ENCODE data around the gene MBOAT7. TPM values are rescaled to one million over a fixed set of nuclear protein-coding genes. Genes with fewer than 3 reads are reported as not detected.
"Not testable (repeated sequence)": the region's sequence is repeated elsewhere in the genome, so short reads cannot be mapped to it uniquely, and the experiment has no call there.

Gene MBOAT7
- total RNA-seq, 1 experiment from 2014 or later = 109 TPM

- no peak for TF ChIP-seq ZMAT4 (CRISPR knock-in tag; IDR thresholded peaks at IDR 0.05)
- TF ChIP-seq NFYB (CRISPR knock-in tag; conservative IDR thresholded peaks at IDR 0.05; ENCODE audit: low read depth) = no peak
- TF ChIP-seq CBFB (CRISPR knock-in tag; IDR thresholded peaks at IDR 0.05; ENCODE audit: low read depth) = no peak
- TF ChIP-seq OVOL2 (CRISPR knock-in tag; IDR thresholded peaks at IDR 0.05; ENCODE audit: borderline replicate concordance) = no peak
Measured at GRCh38 chr19:54230031-54230430, 40.7 kb upstream of the MBOAT7 start (continued).

- ChIA-PET CTCF (interaction anchor here (0.6 kb wide), 1 partner anchor 159 kb away, joined by 3 read pairs; no protein-coding TSS in a partner anchor), POLR2A (no interaction called here)
- no peak for TF ChIP-seq SP1 (CRISPR knock-in tag; conservative IDR thresholded peaks at IDR 0.05)
- no peak for TF ChIP-seq RELA (CRISPR knock-in tag; IDR thresholded peaks at IDR 0.05; ENCODE audit: borderline replicate concordance)
- no peak for TF ChIP-seq ZNF671 (CRISPR knock-in tag; IDR thresholded peaks at IDR 0.05)
- TF ChIP-seq FOXJ3 (CRISPR knock-in tag; IDR thresholded peaks at IDR 0.05; ENCODE audit: borderline replicate concordance) = no peak
- TF ChIP-seq FOXP1 (CRISPR knock-in tag; IDR thresholded peaks at IDR 0.05; ENCODE audit: borderline replicate concordance) = no peak
- H3K27me3 Mint-ChIP-seq (ENCODE audit: low read depth) = peaks cover 13% of the 10 kb centered on the region
- H3K36me3 Mint-ChIP-seq = no peaks in the 10 kb centered on the region; the same call in 1 of the 2 replicates
- peaks cover 9% of the 10 kb centered on the region for H3K9me3 Mint-ChIP-seq
- ATAC-seq = no peak
- no peak overlapping the region for H3K4me3 Mint-ChIP-seq
- DNase-seq (ENCODE audit: low spot score) = no peak
- H3K27ac Mint-ChIP-seq = no peak overlapping the region
- no peaks in the 10 kb centered on the region for H3K4me1 Mint-ChIP-seq
Measured at GRCh38 chr19:54229146-54229545, 39.8 kb upstream of the MBOAT7 start.

GRCh38 chr19:54224619-54225018 is 35.2 kb upstream of the MBOAT7 start:
- H3K27ac Mint-ChIP-seq; H3K36me3 Mint-ChIP-seq; POLR2A ChIA-PET; H3K27me3 Mint-ChIP-seq (ENCODE audit: low read depth); CTCF ChIA-PET; H3K4me3 Mint-ChIP-seq; H3K9me3 Mint-ChIP-seq; DNase-seq (ENCODE audit: low spot score); ATAC-seq; H3K4me1 Mint-ChIP-seq: not testable (repeated sequence)

- H3K36me3 Mint-ChIP-seq; H3K9me3 Mint-ChIP-seq; CTCF ChIA-PET; H3K27ac Mint-ChIP-seq; H3K4me1 Mint-ChIP-seq; ATAC-seq; H3K4me3 Mint-ChIP-seq; H3K27me3 Mint-ChIP-seq (ENCODE audit: low read depth); DNase-seq (ENCODE audit: low spot score); POLR2A ChIA-PET: not testable (repeated sequence)
Measured at GRCh38 chr19:54223937-54224281, 34.5 kb upstream of the MBOAT7 start.

- H3K9me3 Mint-ChIP-seq; POLR2A ChIA-PET; H3K36me3 Mint-ChIP-seq; H3K27me3 Mint-ChIP-seq (ENCODE audit: low read depth); CTCF ChIA-PET; DNase-seq (ENCODE audit: low spot score); H3K4me3 Mint-ChIP-seq; H3K4me1 Mint-ChIP-seq; H3K27ac Mint-ChIP-seq; ATAC-seq: not testable (repeated sequence)
Measured at GRCh38 chr19:54223277-54223936, 34.0 kb upstream of the MBOAT7 start.

- DNase-seq (ENCODE audit: low spot score); H3K27ac Mint-ChIP-seq; H3K36me3 Mint-ChIP-seq; H3K27me3 Mint-ChIP-seq (ENCODE audit: low read depth); ATAC-seq; H3K4me1 Mint-ChIP-seq; CTCF ChIA-PET; H3K9me3 Mint-ChIP-seq; POLR2A ChIA-PET; H3K4me3 Mint-ChIP-seq: not testable (repeated sequence)
Measured at GRCh38 chr19:54222474-54223276, 33.3 kb upstream of the MBOAT7 start, which contains the start of gene LILRB3. Gene LILRB3, minus strand, starts transcription at chr19:54223007. Its CDS starts 31 bp downstream, at chr19:54222976.

- CTCF ChIA-PET; H3K9me3 Mint-ChIP-seq; H3K36me3 Mint-ChIP-seq; H3K4me3 Mint-ChIP-seq; POLR2A ChIA-PET; DNase-seq (ENCODE audit: low spot score); H3K27me3 Mint-ChIP-seq (ENCODE audit: low read depth); H3K27ac Mint-ChIP-seq; ATAC-seq: not testable (repeated sequence)
- peaks cover 11% of the 10 kb centered on the region for H3K4me1 Mint-ChIP-seq
Measured at GRCh38 chr19:54221947-54222346, 32.6 kb upstream of the MBOAT7 start.

GRCh38 chr19:54219702-54220101 is 30.3 kb upstream of the MBOAT7 start:
- H3K9me3 Mint-ChIP-seq; ATAC-seq; H3K27ac Mint-ChIP-seq; H3K4me3 Mint-ChIP-seq; H3K36me3 Mint-ChIP-seq; CTCF ChIA-PET; POLR2A ChIA-PET; DNase-seq (ENCODE audit: low spot score); H3K27me3 Mint-ChIP-seq (ENCODE audit: low read depth): not testable (repeated sequence)
- H3K4me1 Mint-ChIP-seq = peaks cover 13% of the 10 kb centered on the region

Measured in WTC11 (cell line).